Measurements from ENCODE around the gene RGS17.
"Not testable (repeated sequence)": the region's sequence is repeated elsewhere in the genome, so short reads cannot be mapped to it uniquely, and the experiment has no call there.

- not testable (repeated sequence) for TF ChIP-seq CTCF, EZH2 (IDR thresholded peaks at IDR 0.05)
These were observed 130.3 kb downstream of the RGS17 start for GRCh38 chr6:153000790-153001189.
